ENCODE results near the gene PTP4A2. TPM values are rescaled to one million over a fixed set of nuclear protein-coding genes. Genes with fewer than 3 reads are reported as not detected.
A peak's percentile ranks its signal among the peaks of the same experiment; 100 is the strongest.

The PTP4A2 gene
- total and polyA plus RNA-seq, 10 of the 15 experiments (the other 5 are each of a cell fraction or from before 2014, with no cell fraction given), result 180 to 909 (median 375) TPM

- TF ChIP-seq BMI1 (IDR thresholded peaks at IDR 0.05; ENCODE audit: borderline replicate concordance), result no peak
- no peak for TF ChIP-seq MYB (IDR thresholded peaks at IDR 0.05; ENCODE audit: borderline replicate concordance, low read depth, low read length)
- TF ChIP-seq ZBTB4 (CRISPR knock-in tag; IDR thresholded peaks at IDR 0.05), result no peak
- no peak; the same call in 1 of the 2 replicates for TF ChIP-seq ZNF592 (IDR thresholded peaks at IDR 0.05)
- peak; percentile 53; the same call in 1 of the 2 replicates for TF ChIP-seq DPF2 (IDR thresholded peaks at IDR 0.05)
- TF ChIP-seq USF1 (IDR thresholded peaks at IDR 0.05; ENCODE audit: borderline replicate concordance, extremely low read length, insufficient read depth, low read depth, low read length), result no peak
- TF ChIP-seq CEBPB (IDR thresholded peaks at IDR 0.05; ENCODE audit: borderline replicate concordance in 1 of 2, low read depth in 2 of 2, low read length in 2 of 2), result no peak
- TF ChIP-seq ATF3 (IDR thresholded peaks at IDR 0.05; ENCODE audit: borderline replicate concordance, extremely low read depth, low read depth, low read length), result no peak
- TF ChIP-seq RELA (IDR thresholded peaks at IDR 0.05; ENCODE audit: borderline replicate concordance, partially characterized antibody), result peak; percentile 57
- TF ChIP-seq SMC3 (IDR thresholded peaks at IDR 0.05; ENCODE audit: borderline replicate concordance, low read length), result 0 out of 2 replicates have a peak, but pooled peaks have one; percentile 17
- TF ChIP-seq ETV6 (conservative IDR thresholded peaks at IDR 0.05 in 1 of 2, IDR thresholded peaks at IDR 0.05 in 1 of 2; ENCODE audit: borderline replicate concordance in 1 of 2, low read depth in 1 of 2), result peak in 1 of 2 experiments; percentile 64; a peak in 2 of 4 replicates
- TF ChIP-seq JUND (IDR thresholded peaks at IDR 0.05; ENCODE audit: low read depth, low read length), result no peak
- peak; percentile 91 for TF ChIP-seq ZNF687 (IDR thresholded peaks at IDR 0.05)
Observed at GRCh38 chr1:31944205-31945089, 6.3 kb upstream of the PTP4A2 start (continued).

All from GM12878 (cell line).